ENCODE data around the gene PKN2.

The PKN2 gene

GRCh38 chr1:88647749-88648415 lies 36.2 kb upstream of the PKN2 start:
- TF ChIP-seq CTCF (IDR thresholded peaks at IDR 0.05; ENCODE audit: low read depth, low read length, missing control alignments) = no peak
- no peak for DNase-seq (ENCODE audit: low read depth)
- no peak overlapping the region for H3K4me3 ChIP-seq (ENCODE audit: low read depth, low read length)

- no peak for DNase-seq (ENCODE audit: low read depth)
- no peak for TF ChIP-seq CTCF (IDR thresholded peaks at IDR 0.05; ENCODE audit: low read depth, low read length, missing control alignments)
- no peak overlapping the region for H3K4me3 ChIP-seq (ENCODE audit: low read depth, low read length)
Measured at GRCh38 chr1:88648706-88649105, 35.4 kb upstream of the PKN2 start.

GRCh38 chr1:88649932-88650331 lies 34.1 kb upstream of the PKN2 start:
- H3K4me3 ChIP-seq (ENCODE audit: low read depth, low read length) = no peak overlapping the region
- no peak for DNase-seq (ENCODE audit: low read depth)
- no peak for TF ChIP-seq CTCF (IDR thresholded peaks at IDR 0.05; ENCODE audit: low read depth, low read length, missing control alignments)

GRCh38 chr1:88650676-88651418 lies 33.2 kb upstream of the PKN2 start:
- H3K4me3 ChIP-seq (ENCODE audit: low read depth, low read length) = no peak overlapping the region
- no peak for TF ChIP-seq CTCF (IDR thresholded peaks at IDR 0.05; ENCODE audit: low read depth, low read length, missing control alignments)
- no peak for DNase-seq (ENCODE audit: low read depth)

GRCh38 chr1:88655140-88655539 lies 28.9 kb upstream of the PKN2 start:
- TF ChIP-seq CTCF (IDR thresholded peaks at IDR 0.05; ENCODE audit: low read depth, low read length, missing control alignments) = no peak
- no peak for DNase-seq (ENCODE audit: low read depth)

GRCh38 chr1:88655685-88656299 lies 28.3 kb upstream of the PKN2 start:
- peak; percentile 50 for TF ChIP-seq CTCF (IDR thresholded peaks at IDR 0.05; ENCODE audit: low read depth, low read length, missing control alignments)
- H3K4me3 ChIP-seq (ENCODE audit: low read depth, low read length) = no peak overlapping the region
- DNase-seq (ENCODE audit: low read depth) = no peak

More at GRCh38 chr1:88655140-88655539, 28.9 kb upstream of the PKN2 start:
- H3K4me3 ChIP-seq (ENCODE audit: low read depth, low read length) = no peak overlapping the region
